ENCODE measurements around the gene ADAMTSL3.
"Not testable (repeated sequence)": the region's sequence is repeated elsewhere in the genome, so short reads cannot be mapped to it uniquely, and the experiment has no call there.

ADAMTSL3 gene

GRCh38 chr15:83753872-83754493 lies 100.1 kb downstream of the ADAMTSL3 start:
- DNase-seq: no peak

- DNase-seq: not testable (repeated sequence)
These were observed 103.4 kb downstream of the ADAMTSL3 start for GRCh38 chr15:83757291-83757690.

GRCh38 chr15:83762367-83762766 lies 108.4 kb downstream of the ADAMTSL3 start:
- DNase-seq: no peak

- DNase-seq: no peak
These were observed 110.4 kb downstream of the ADAMTSL3 start for GRCh38 chr15:83764201-83764838.

- no peak for DNase-seq
These were observed 112.4 kb downstream of the ADAMTSL3 start for GRCh38 chr15:83766339-83766738.

- DNase-seq: no peak
These were observed 113.8 kb downstream of the ADAMTSL3 start for GRCh38 chr15:83767741-83768140.

- DNase-seq: no peak
These were observed 115.6 kb downstream of the ADAMTSL3 start for GRCh38 chr15:83769411-83769999.

- DNase-seq: no peak
These were observed 121.8 kb downstream of the ADAMTSL3 start for GRCh38 chr15:83775738-83776137.

- no peak for DNase-seq
These were observed 123.1 kb downstream of the ADAMTSL3 start for GRCh38 chr15:83776986-83777385.

- DNase-seq: no peak
These were observed 129.3 kb downstream of the ADAMTSL3 start for GRCh38 chr15:83783227-83783626.

- DNase-seq: no peak
These were observed 131.1 kb downstream of the ADAMTSL3 start for GRCh38 chr15:83784975-83785374.

- no peak for DNase-seq
These were observed 132.4 kb downstream of the ADAMTSL3 start for GRCh38 chr15:83786336-83786735.

GRCh38 chr15:83793069-83793468 lies 139.1 kb downstream of the ADAMTSL3 start:
- no peak for DNase-seq

GRCh38 chr15:83794209-83794608 lies 140.3 kb downstream of the ADAMTSL3 start:
- DNase-seq: no peak

- no peak for DNase-seq
These were observed 155.4 kb downstream of the ADAMTSL3 start for GRCh38 chr15:83809345-83809744.

- no peak for DNase-seq
These were observed 156.2 kb downstream of the ADAMTSL3 start for GRCh38 chr15:83810110-83810509.

- DNase-seq: no peak
These were observed 159.8 kb downstream of the ADAMTSL3 start for GRCh38 chr15:83813682-83814081.

GRCh38 chr15:83815506-83815905 lies 161.6 kb downstream of the ADAMTSL3 start:
- DNase-seq: no peak

- no peak for DNase-seq
These were observed 162.4 kb downstream of the ADAMTSL3 start for GRCh38 chr15:83816124-83816883.

- no peak for DNase-seq
These were observed 164.7 kb downstream of the ADAMTSL3 start for GRCh38 chr15:83818591-83818990.

GRCh38 chr15:83830381-83830780 lies 176.5 kb downstream of the ADAMTSL3 start:
- no peak for DNase-seq

- DNase-seq: no peak
These were observed 179.6 kb downstream of the ADAMTSL3 start for GRCh38 chr15:83833569-83833968.

- no peak for DNase-seq
These were observed 181.6 kb downstream of the ADAMTSL3 start for GRCh38 chr15:83835479-83835878.
